Ovary (tissue), 3 donors: ENCODE measurements around the gene AUTS2.

Experiments
- CTCF ChIP-seq, 3 donors: fragments of 450-650 bp in 2 of 3; fragments of 200-600 bp in 1 of 3; IDR thresholded peaks; one replicate each; pipeline versions ENCODE4 v1.5.1 to v1.8.0; 2016 to 2022; ENCODE audit warnings: antibody characterized with exemption in 3 of 3, mild to moderate bottlenecking in 1 of 3
- POLR2A ChIP-seq: fragments of 450-650 bp; IDR thresholded peaks from one replicate; pipeline ENCODE4 v1.6.1; 2017; ENCODE audit warnings: antibody characterized with exemption, mild to moderate bottlenecking, moderate library complexity
- donor health status: DM: no; HTN: no; CAD: no.

- no peak for TF ChIP-seq POLR2A
- TF ChIP-seq CTCF (IDR thresholded peaks at IDR 0.05), result no peak
Observed at GRCh38 chr7:69769826-69770225, 171.6 kb downstream of the AUTS2 start.
